MG63 (cell line): Measurements from ENCODE around the gene PCCA. TPM values are rescaled to one million over a fixed set of nuclear protein-coding genes. Genes with fewer than 3 reads are reported as not detected.
"Not testable (repeated sequence)": the region's sequence is repeated elsewhere in the genome, so short reads cannot be mapped to it uniquely, and the experiment has no call there.

Experiments used
- DNase-seq: peaks from one replicate; pipeline ENCODE4 v3.0.0-alpha.2; 2020
- H3K27me3 ChIP-seq: fragments of 250-450 bp; sonication (Bioruptor Pico); 2 replicates; pipeline ENCODE4 v1.5.1; 2020; ENCODE audit warnings: mild to moderate bottlenecking, moderate library complexity
- H3K36me3 ChIP-seq: fragments of 250-450 bp; sonication (Bioruptor Pico); 2 replicates; pipeline ENCODE4 v1.5.1; 2020; ENCODE audit warnings: mild to moderate bottlenecking, moderate library complexity
- H3K4me3 ChIP-seq: fragments of 250-450 bp; sonication (Bioruptor Pico); 2 replicates; pipeline ENCODE4 v1.5.1; 2020; ENCODE audit warnings: mild to moderate bottlenecking, moderate library complexity
- H3K9me3 ChIP-seq: fragments of 250-450 bp; sonication (Bioruptor Pico); 2 replicates; pipeline ENCODE4 v1.5.1; 2020; ENCODE audit warnings: mild to moderate bottlenecking, moderate library complexity
- total RNA-seq: library from RNA; depleted of rRNA; stranded (reverse); fragments of >200 nt; shearing (Covaris generic); gene quantifications from 2 replicates; pipeline ENCODE4 v1.2.3, GENCODE V29; 2014; ENCODE audit warnings: low replicate concordance

Gene PCCA
- total RNA-seq, 1 experiment from 2014 or later: 3.1 TPM

DNA sequence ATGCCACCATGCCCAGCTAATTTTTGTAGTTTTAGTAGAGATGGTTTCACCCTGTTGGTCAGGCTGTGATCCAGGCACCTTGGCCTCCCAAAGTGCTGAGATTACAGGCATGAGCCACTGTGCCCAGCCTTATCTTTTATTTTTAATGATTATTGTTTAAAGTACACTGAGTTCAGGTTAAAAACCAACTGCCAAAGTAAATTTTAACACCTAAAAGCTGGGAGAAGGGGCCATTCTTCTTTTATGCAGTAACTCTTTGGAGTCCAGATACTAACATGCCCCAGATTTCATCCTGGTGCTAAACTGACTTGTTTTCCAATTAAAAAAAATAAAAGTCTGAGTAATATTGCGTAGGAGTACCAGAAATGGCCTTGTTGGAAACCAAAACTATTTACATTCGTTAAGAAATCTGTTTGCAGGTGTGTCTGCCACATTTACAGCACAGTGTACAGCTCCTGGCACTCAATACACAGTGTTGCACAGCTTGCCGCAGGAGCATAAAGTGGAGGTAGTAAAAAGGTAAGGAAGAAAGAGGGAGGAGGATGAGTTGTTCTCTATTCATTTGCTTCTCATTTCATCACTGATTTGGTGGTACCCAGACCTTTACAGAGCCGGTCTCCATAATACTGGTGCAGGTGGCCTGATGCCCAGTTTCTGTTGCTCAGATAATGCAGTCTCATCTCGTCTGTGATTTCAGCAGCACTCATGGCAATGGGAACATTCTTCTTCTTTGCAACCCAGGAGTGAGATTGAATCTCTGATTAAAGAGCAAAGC lies 108.9 kb downstream of the PCCA start:
- H3K4me3 ChIP-seq: no peak overlapping the region
- no peaks in the 10 kb centered on the region for H3K27me3 ChIP-seq
- no peaks in the 10 kb centered on the region for H3K9me3 ChIP-seq
- no peak for DNase-seq
- no peaks in the 10 kb centered on the region for H3K36me3 ChIP-seq

DNA sequence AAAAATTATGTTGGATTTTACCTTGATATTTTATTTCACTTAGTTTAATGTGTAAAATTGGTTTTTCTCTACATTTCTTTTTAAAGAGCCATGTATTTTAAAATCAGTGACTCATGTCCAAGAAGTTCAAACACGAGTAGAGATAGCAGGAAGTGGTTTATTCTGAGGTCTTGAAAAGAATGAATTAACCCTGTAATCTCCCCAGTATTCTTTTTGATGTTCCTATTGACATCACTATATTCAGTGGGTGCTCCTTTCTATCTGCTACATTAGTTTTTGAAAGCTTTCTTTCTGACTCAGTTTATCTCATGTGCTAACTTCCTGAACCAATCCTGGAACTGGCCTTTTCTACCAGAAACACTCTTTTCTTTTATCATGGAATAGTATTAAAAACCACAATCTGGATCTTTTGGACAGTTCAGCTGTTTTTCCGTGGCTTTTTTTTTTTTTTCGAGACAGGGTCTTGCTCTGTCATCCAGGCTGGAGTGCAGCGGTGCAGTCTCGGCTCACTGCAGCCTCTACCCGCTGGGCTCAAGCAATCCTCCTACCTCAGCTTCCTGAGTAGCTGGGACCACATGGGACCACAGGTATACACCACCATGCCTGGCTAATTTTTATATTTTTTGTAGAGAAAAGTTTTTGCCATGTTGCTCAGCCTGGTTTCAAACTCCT lies 114.9 kb downstream of the PCCA start:
- Histone ChIP-seq H3K27me3 (no peaks in the 10 kb centered on the region), H3K4me3 (no peak overlapping the region), H3K36me3 (no peaks in the 10 kb centered on the region), H3K9me3 (no peaks in the 10 kb centered on the region)
- no peak for DNase-seq

GRCh38 chr13:100208002-100208401 lies 119.1 kb downstream of the PCCA start:
- H3K27me3 ChIP-seq: no peaks in the 10 kb centered on the region
- no peak overlapping the region for H3K4me3 ChIP-seq
- H3K9me3 ChIP-seq: peaks cover 3% of the 10 kb centered on the region
- DNase-seq: peak; percentile 37
- peaks cover 5% of the 10 kb centered on the region; the same call in 1 of the 2 replicates for H3K36me3 ChIP-seq

GRCh38 chr13:100208626-100209025 lies 119.7 kb downstream of the PCCA start:
- Histone ChIP-seq H3K36me3 (peaks cover 5% of the 10 kb centered on the region; the same call in 1 of the 2 replicates), H3K27me3 (no peaks in the 10 kb centered on the region), H3K4me3 (no peak overlapping the region), H3K9me3 (peaks cover 6% of the 10 kb centered on the region)
- DNase-seq: no peak

- Histone ChIP-seq H3K36me3 (peaks cover 5% of the 10 kb centered on the region; the same call in 1 of the 2 replicates), H3K27me3 (no peaks in the 10 kb centered on the region), H3K4me3 (no peak overlapping the region), H3K9me3 (peaks cover 8% of the 10 kb centered on the region)
- DNase-seq: peak; percentile 21
These were observed 121.2 kb downstream of the PCCA start for GRCh38 chr13:100209857-100210825.

- DNase-seq: no peak
These were observed 122.3 kb downstream of the PCCA start for GRCh38 chr13:100211016-100211710.

GRCh38 chr13:100212904-100213553 lies 124.1 kb downstream of the PCCA start:
- no peak overlapping the region for H3K4me3 ChIP-seq
- H3K36me3 ChIP-seq: peaks cover 5% of the 10 kb centered on the region
- DNase-seq: no peak
- H3K27me3 ChIP-seq: no peaks in the 10 kb centered on the region
- peaks cover 11% of the 10 kb centered on the region for H3K9me3 ChIP-seq

More at GRCh38 chr13:100211016-100211710, 122.3 kb downstream of the PCCA start:
- H3K36me3 ChIP-seq: peaks cover 5% of the 10 kb centered on the region
- H3K4me3 ChIP-seq: no peak overlapping the region
- no peaks in the 10 kb centered on the region for H3K27me3 ChIP-seq
- H3K9me3 ChIP-seq: peaks cover 11% of the 10 kb centered on the region

DNA sequence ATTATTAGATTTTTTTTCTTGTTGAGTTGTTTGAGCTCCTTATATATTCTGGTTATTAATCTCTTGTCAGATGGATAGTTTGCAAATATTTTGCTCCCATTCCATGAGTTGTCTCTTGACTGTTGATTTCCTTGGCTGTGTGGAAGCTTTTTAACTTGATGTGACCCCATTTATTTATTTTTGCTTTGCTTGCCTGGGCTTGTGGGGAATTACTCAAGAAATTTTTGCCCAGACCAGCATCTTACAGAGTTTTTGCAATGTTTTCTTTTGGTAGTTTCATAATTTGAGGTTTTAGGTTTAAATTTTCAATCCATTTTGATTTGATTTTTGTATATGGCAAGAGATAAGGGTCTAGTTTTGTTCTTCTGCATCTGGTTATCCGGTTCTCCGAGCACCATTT lies 124.7 kb downstream of the PCCA start:
- peaks cover 5% of the 10 kb centered on the region for H3K36me3 ChIP-seq
- DNase-seq: no peak
- H3K27me3 ChIP-seq: no peaks in the 10 kb centered on the region
- no peak overlapping the region for H3K4me3 ChIP-seq
- peaks cover 11% of the 10 kb centered on the region for H3K9me3 ChIP-seq

- Histone ChIP-seq H3K9me3 (peaks cover 11% of the 10 kb centered on the region), H3K27me3 (no peaks in the 10 kb centered on the region), H3K36me3 (peaks cover 5% of the 10 kb centered on the region), H3K4me3 (no peak overlapping the region)
- DNase-seq: no peak
These were observed 126.0 kb downstream of the PCCA start for GRCh38 chr13:100214886-100215285.

GRCh38 chr13:100221166-100221565 lies 132.3 kb downstream of the PCCA start:
- Histone ChIP-seq H3K9me3 (no peaks in the 10 kb centered on the region), H3K36me3 (no peaks in the 10 kb centered on the region; the same call in none of the 2 replicates), H3K27me3 (no peaks in the 10 kb centered on the region), H3K4me3 (no peak overlapping the region)
- DNase-seq: no peak

- not testable (repeated sequence) for H3K36me3 ChIP-seq, H3K4me3 ChIP-seq, H3K9me3 ChIP-seq, DNase-seq, H3K27me3 ChIP-seq
These were observed 135.2 kb downstream of the PCCA start for GRCh38 chr13:100223966-100224530.

DNA sequence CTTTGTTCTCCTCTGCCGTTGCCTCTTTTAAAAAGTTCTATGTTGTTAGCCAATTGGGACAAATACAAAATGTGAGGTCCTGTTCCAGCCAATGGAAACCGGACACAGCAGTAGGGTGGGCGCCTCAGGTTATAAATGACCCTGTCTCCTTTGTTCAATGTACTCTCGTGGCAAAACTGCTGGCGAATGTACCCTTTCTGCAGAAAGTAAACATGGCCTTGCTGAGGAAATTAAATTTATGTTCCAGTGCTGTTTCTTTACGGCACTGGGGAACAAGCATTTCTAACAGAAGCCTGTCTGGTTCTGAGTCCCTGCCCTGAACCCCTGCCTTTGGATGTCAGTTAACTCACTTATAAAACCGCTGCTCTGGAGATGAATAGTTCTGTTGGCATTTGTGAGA lies 140.7 kb downstream of the PCCA start:
- no peaks in the 10 kb centered on the region for H3K27me3 ChIP-seq
- H3K36me3 ChIP-seq: no peaks in the 10 kb centered on the region
- H3K4me3 ChIP-seq: no peak overlapping the region
- no peaks in the 10 kb centered on the region for H3K9me3 ChIP-seq
- no peak for DNase-seq

DNA sequence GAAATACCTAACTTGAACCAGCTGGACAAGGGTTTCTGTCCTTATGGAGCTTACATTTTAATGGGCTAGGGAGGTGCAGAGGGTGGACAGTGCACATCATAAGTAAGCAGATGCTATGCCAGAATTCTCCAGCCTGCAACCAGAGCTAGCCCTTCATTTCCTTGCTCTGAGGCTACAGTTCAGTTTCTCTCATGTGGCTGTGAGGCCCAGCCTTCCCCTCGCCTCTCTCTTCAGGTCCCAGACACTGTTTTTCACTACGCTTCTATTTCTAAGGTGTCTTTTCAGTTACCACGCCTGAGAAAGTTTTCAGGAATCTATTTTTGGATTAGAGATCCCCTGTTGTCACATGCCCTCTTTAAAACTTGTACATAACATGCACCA lies 141.9 kb downstream of the PCCA start:
- no peak overlapping the region for H3K4me3 ChIP-seq
- H3K27me3 ChIP-seq: no peaks in the 10 kb centered on the region
- H3K36me3 ChIP-seq: no peaks in the 10 kb centered on the region
- DNase-seq: no peak
- no peaks in the 10 kb centered on the region for H3K9me3 ChIP-seq

GRCh38 chr13:100231176-100231575 lies 142.3 kb downstream of the PCCA start:
- Histone ChIP-seq H3K27me3 (no peaks in the 10 kb centered on the region), H3K36me3 (no peaks in the 10 kb centered on the region), H3K9me3 (no peaks in the 10 kb centered on the region), H3K4me3 (no peak overlapping the region)
- DNase-seq: no peak

DNA sequence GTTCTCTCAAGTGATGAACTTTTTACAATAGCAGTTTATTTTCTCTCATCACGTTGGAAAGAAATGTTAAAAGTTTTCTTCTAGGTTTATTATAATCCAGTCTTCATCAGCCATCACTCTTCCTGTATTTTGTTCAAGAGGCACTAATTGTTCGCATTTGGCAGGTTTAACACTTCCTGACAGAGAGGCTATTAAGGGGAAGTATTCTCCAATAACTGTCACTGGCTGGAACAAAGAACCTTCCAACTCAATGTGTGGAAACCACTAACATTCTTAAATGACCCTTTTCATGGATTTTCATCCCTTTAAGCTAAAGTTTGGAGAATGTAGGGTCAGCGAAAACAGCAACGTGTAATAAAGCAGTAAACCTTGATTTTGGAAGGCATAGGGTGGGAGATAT lies 145.1 kb downstream of the PCCA start:
- no peaks in the 10 kb centered on the region for H3K27me3 ChIP-seq
- H3K9me3 ChIP-seq: no peaks in the 10 kb centered on the region
- DNase-seq: no peak
- no peak overlapping the region for H3K4me3 ChIP-seq
- no peaks in the 10 kb centered on the region for H3K36me3 ChIP-seq
